ENCODE measurements around the gene RCC1. TPM values are rescaled to one million over a fixed set of nuclear protein-coding genes. Genes with fewer than 3 reads are reported as not detected.
"Not testable (repeated sequence)": the region's sequence is repeated elsewhere in the genome, so short reads cannot be mapped to it uniquely, and the experiment has no call there.

The RCC1 gene
- total RNA-seq, 1 donor: 13.0 TPM

DNA sequence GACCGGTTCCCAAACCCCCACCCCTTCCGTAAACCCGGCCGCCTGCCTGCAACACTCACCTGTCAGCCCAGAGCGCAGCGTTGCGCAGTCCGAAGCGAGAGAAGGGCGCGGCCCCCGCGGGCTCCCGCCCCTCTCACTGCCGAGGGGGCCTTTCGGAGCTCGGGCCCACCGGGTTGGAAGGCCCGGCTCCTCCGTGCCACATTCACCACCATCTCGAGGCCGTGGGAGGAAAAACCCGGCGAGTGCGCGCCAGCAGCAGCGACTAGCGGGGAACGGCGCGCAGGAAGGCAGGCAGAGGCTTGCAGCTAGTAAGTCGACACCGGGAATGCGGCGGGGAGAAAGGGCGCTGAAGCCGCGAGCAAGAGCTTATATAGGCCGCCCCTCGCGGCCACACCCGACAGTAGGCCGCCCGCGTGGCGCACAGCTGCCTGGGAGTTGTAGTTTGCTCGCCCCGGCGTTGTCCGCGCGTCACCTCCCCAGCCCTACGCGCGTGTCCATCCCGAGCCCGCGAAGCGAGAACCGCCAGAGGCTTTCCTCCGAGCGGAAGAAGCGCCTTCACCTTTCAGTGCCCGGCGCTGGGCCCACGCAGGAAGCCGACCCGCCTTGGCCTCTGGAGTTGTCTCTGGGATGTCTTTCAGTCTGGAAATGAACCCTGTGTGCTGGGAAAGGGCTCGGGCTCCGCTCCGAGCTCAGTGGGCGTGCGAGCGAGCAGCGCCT, 75.8 kb downstream of the RCC1 start:
- Histone ChIP-seq H3K4me1 (ENCODE audit: insufficient read depth, low read length) (peaks cover 38% of the 10 kb centered on the region), H3K9me3 (ENCODE audit: low read depth, low read length) (no peaks in the 10 kb centered on the region), H3K27me3 (ENCODE audit: insufficient read depth, low read length) (no peaks in the 10 kb centered on the region), H3K4me3 (ENCODE audit: low read length) (peak overlapping the region; percentile 92)

DNA sequence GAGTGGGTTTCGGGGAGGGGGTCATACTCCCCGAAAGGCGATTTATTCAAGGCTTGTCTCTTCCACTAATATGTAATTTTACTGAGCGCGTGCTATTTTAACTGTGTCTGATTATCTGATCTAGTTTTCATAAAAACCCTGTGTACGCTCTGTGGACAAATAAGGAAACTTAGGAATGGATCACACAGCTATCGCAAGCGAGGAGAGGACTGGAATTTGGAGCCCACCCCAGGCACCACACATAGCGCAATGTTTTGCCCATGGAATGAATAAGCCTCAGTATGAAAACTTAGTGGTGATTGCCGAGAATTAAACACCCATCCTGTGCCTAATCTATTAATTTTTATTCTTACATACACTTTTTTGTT, 76.4 kb downstream of the RCC1 start:
- no peaks in the 10 kb centered on the region for H3K9me3 ChIP-seq (ENCODE audit: low read depth, low read length)
- H3K4me1 ChIP-seq (ENCODE audit: insufficient read depth, low read length): peaks cover 36% of the 10 kb centered on the region
- peak overlapping the region; percentile 92 for H3K4me3 ChIP-seq (ENCODE audit: low read length)
- H3K27me3 ChIP-seq (ENCODE audit: insufficient read depth, low read length): no peaks in the 10 kb centered on the region

DNA sequence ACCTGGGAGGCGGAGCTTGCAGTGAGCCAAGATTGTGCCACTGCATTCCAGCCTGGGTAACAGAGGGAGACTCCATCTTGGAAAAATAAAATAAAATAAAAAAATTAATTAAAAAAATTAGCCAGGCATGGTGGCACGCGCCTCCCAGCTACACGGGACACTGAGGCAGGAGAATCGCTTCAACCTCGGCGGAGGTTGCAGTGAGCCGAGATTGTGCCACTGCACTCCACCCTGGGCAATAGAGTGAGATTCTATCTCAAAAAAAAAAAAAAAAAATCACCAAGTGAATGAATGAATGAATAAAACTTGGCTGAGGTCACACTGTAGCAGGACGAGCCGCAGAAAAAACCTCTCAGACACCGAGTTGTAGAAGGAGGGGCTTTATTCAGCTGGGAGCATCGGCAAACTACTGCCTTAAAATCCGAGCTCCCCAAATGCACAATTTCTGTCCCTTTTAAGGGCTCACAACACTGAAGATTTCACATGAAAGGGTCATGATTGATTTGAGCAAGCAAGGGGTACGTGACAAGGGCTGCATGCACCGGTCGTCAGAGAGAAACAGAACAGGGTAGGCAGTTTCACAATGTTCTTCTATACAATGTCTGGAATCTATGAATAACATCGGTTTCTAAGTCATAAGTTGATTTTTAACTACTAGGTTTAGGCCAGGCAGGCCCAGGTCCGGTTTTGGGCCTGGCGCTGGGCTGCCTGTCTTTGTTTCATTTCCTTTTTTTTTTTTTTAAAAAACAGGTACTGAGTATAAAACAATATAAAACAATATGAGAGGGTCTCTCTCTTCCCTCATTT, 80.9 kb downstream of the RCC1 start:
- peaks cover 20% of the 10 kb centered on the region for H3K4me1 ChIP-seq (ENCODE audit: insufficient read depth, low read length)
- H3K4me3 ChIP-seq (ENCODE audit: low read length); H3K9me3 ChIP-seq (ENCODE audit: low read depth, low read length); H3K27me3 ChIP-seq (ENCODE audit: insufficient read depth, low read length): not testable (repeated sequence)

Other genes with a start within 250 kb of the RCC1 start
- gene SESN2, start 246.5 kb upstream of the RCC1 start, total RNA-seq: 10.1 TPM
- 3.7 TPM for gene MED18, start 177.0 kb upstream of the RCC1 start, total RNA-seq
- gene PHACTR4, start 136.3 kb upstream of the RCC1 start, total RNA-seq: 14.1 TPM
- 20.0 TPM for gene TRNAU1AP, start 47.0 kb downstream of the RCC1 start, total RNA-seq
- gene RAB42, start 86.2 kb downstream of the RCC1 start, total RNA-seq: 0.52 TPM
- 13.5 TPM for gene TAF12, start 137.0 kb downstream of the RCC1 start, total RNA-seq
- not detected for gene RNU11, start 142.6 kb downstream of the RCC1 start, total RNA-seq
- 15.0 TPM for gene GMEB1, start 162.7 kb downstream of the RCC1 start, total RNA-seq
- gene YTHDF2, start 230.9 kb downstream of the RCC1 start, total RNA-seq: 69.0 TPM

Measured in mononuclear cell (primary cell).